Measurements from ENCODE around the gene DOK3. TPM values are rescaled to one million over a fixed set of nuclear protein-coding genes. Genes with fewer than 3 reads are reported as not detected.

The DOK3 gene
- polyA plus RNA-seq, 3 donors = 62.8 to 196 (median 98.3) TPM

GRCh38 chr5:177472460-177473442 lies 36.9 kb downstream of the DOK3 start:
- Histone ChIP-seq H2AFZ (ENCODE audit: insufficient read depth, low read depth, low read length, poor library complexity, severe bottlenecking) (peak overlapping the region; percentile 13), H3K27me3 (ENCODE audit: control insufficient read depth in 2 of 2, insufficient read depth in 2 of 2, low read length in 2 of 2) (peaks cover 18 to 55% of the 10 kb centered on the region in 2 donors), H3K9ac (ENCODE audit: insufficient read depth, low read length, poor library complexity, severe bottlenecking) (no peak overlapping the region), H3K36me3 (replicated peaks in 1 of 2; ENCODE audit: control insufficient read depth in 1 of 2, insufficient read depth in 2 of 2, low read length in 2 of 2) (no peaks in the 10 kb centered on the region), H3K4me1 (ENCODE audit: control insufficient read depth in 1 of 2, insufficient read depth in 2 of 2, low read length in 2 of 2) (peaks cover 25 to 48% of the 10 kb centered on the region in 2 donors), H4K20me1 (ENCODE audit: insufficient read depth, low read length) (peaks cover 24% of the 10 kb centered on the region), H3K79me2 (ENCODE audit: insufficient read depth, low read length) (no peaks in the 10 kb centered on the region), H3K4me2 (replicated peaks; ENCODE audit: extremely low read depth, low read length, poor library complexity, severe bottlenecking) (peak overlapping the region; percentile 51), H3K4me3 (replicated peaks in 1 of 3; ENCODE audit: low read depth in 2 of 3, low read length in 3 of 3) (no peak overlapping the region), H3K27ac (ENCODE audit: low read depth in 1 of 2, low read length in 2 of 2) (no peak overlapping the region), H3K9me3 (replicated peaks in 1 of 2; ENCODE audit: control insufficient read depth in 1 of 2, insufficient read depth in 1 of 2, low read length in 2 of 2) (peaks cover 0 to 11% of the 10 kb centered on the region in 2 donors)
- no peak overlapping the region for H3K27ac Mint-ChIP-seq
- peaks cover 0 to 14% (median 4%) of the 10 kb centered on the region in 7 donors for H3K9me3 Mint-ChIP-seq
- peaks cover 8 to 12% of the 10 kb centered on the region in 2 donors for H3K36me3 Mint-ChIP-seq
- DNase-seq = no peak
- intact Hi-C loops (cut with micrococcal nuclease) = no loop called here
- H3K4me1 Mint-ChIP-seq = peaks cover 49% of the 10 kb centered on the region
- H3K27me3 Mint-ChIP-seq (ENCODE audit: low read depth in 3 of 3) = peaks cover 66 to 77% (median 73%) of the 10 kb centered on the region in 3 donors
- H3K4me3 Mint-ChIP-seq = peak overlapping the region; percentile 64 to 76
- under 1% methylated on average over 74 of the region's 93 CpGs for WGBS (ENCODE audit: insufficient coverage)
- TF ChIP-seq, protein P1, sequence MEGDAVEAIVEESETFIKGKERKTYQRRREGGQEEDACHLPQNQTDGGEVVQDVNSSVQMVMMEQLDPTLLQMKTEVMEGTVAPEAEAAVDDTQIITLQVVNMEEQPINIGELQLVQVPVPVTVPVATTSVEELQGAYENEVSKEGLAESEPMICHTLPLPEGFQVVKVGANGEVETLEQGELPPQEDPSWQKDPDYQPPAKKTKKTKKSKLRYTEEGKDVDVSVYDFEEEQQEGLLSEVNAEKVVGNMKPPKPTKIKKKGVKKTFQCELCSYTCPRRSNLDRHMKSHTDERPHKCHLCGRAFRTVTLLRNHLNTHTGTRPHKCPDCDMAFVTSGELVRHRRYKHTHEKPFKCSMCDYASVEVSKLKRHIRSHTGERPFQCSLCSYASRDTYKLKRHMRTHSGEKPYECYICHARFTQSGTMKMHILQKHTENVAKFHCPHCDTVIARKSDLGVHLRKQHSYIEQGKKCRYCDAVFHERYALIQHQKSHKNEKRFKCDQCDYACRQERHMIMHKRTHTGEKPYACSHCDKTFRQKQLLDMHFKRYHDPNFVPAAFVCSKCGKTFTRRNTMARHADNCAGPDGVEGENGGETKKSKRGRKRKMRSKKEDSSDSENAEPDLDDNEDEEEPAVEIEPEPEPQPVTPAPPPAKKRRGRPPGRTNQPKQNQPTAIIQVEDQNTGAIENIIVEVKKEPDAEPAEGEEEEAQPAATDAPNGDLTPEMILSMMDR (IDR thresholded peaks at IDR 0.05) = no peak

- Mint-ChIP-seq H3K4me3 (peak overlapping the region; percentile 41 to 76), H3K27me3 (ENCODE audit: low read depth in 3 of 3) (peaks cover 66 to 78% (median 73%) of the 10 kb centered on the region in 3 donors), H3K36me3 (peaks cover 7 to 12% of the 10 kb centered on the region in 2 donors), H3K27ac (no peak overlapping the region), H3K9me3 (peaks cover 0 to 14% (median 4%) of the 10 kb centered on the region in 7 donors), H3K4me1 (peaks cover 46% of the 10 kb centered on the region)
- Histone ChIP-seq H3K9ac (ENCODE audit: insufficient read depth, low read length, poor library complexity, severe bottlenecking) (no peak overlapping the region), H3K9me3 (replicated peaks in 1 of 2; ENCODE audit: control insufficient read depth in 1 of 2, insufficient read depth in 1 of 2, low read length in 2 of 2) (peaks cover 0 to 11% of the 10 kb centered on the region in 2 donors), H2AFZ (ENCODE audit: insufficient read depth, low read depth, low read length, poor library complexity, severe bottlenecking) (no peak overlapping the region), H3K36me3 (replicated peaks in 1 of 2; ENCODE audit: control insufficient read depth in 1 of 2, insufficient read depth in 2 of 2, low read length in 2 of 2) (no peaks in the 10 kb centered on the region), H3K27me3 (ENCODE audit: control insufficient read depth in 2 of 2, insufficient read depth in 2 of 2, low read length in 2 of 2) (peaks cover 18 to 55% of the 10 kb centered on the region in 2 donors), H3K4me3 (replicated peaks in 1 of 3; ENCODE audit: low read depth in 2 of 3, low read length in 3 of 3) (no peak overlapping the region), H3K4me2 (replicated peaks; ENCODE audit: extremely low read depth, low read length, poor library complexity, severe bottlenecking) (no peak overlapping the region), H3K4me1 (ENCODE audit: control insufficient read depth in 1 of 2, insufficient read depth in 2 of 2, low read length in 2 of 2) (peaks cover 21 to 44% of the 10 kb centered on the region in 2 donors), H3K27ac (ENCODE audit: low read depth in 1 of 2, low read length in 2 of 2) (no peak overlapping the region), H4K20me1 (ENCODE audit: insufficient read depth, low read length) (peaks cover 24% of the 10 kb centered on the region), H3K79me2 (ENCODE audit: insufficient read depth, low read length) (no peaks in the 10 kb centered on the region)
- DNase-seq = peak in 2 of 3 donors; percentile 53 to 66
- intact Hi-C loops (cut with micrococcal nuclease) = no loop called here
- TF ChIP-seq, protein P1 (IDR thresholded peaks at IDR 0.05) = no peak
- WGBS (ENCODE audit: insufficient coverage) = 76% methylated on average over 12 of the region's 14 CpGs
Measured at GRCh38 chr5:177471610-177472356, 37.8 kb downstream of the DOK3 start.

Data from CD14-positive monocyte (primary cell).